ENCODE results near the gene DNAJB8.

DNA sequence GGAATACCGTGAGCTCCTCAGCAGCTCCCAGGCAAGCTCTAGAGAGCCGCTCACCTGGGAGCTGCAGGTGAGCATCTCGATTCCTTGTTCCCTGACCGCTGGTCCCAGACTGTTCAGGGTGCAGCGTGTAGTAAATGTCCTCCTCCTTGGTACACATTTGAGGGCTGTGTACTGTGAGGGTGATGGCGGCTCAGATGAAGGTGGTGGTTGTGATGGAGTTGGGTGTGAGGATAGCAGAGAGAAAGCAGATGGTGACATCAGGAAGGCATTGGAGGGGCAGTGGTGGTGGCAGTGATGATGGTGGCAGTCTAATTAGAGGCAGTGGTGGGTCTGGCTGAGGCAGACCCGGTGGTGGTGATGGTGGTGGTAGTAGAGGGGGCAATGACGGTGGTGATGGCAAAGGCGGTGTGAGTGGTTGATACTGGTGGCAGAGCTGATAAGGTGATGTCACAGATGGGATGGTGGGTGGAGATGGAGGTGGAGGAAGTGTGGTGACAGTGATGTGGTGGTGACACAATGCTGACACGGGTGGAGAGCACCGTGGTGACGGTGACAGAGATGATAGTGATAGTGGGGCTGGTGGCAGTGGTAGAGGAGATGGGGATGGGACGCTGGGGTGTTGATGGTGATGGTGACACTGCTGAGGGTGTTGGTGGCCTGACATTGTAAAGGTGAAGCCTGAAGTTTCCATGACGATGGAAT is at the start of gene DNAJB8:
- TF ChIP-seq ZBTB7A (IDR thresholded peaks at IDR 0.05; ENCODE audit: low read depth) (no peak), CREB1 (IDR thresholded peaks at IDR 0.05; ENCODE audit: low read depth) (no peak)
- TF ChIP-seq, protein P1, sequence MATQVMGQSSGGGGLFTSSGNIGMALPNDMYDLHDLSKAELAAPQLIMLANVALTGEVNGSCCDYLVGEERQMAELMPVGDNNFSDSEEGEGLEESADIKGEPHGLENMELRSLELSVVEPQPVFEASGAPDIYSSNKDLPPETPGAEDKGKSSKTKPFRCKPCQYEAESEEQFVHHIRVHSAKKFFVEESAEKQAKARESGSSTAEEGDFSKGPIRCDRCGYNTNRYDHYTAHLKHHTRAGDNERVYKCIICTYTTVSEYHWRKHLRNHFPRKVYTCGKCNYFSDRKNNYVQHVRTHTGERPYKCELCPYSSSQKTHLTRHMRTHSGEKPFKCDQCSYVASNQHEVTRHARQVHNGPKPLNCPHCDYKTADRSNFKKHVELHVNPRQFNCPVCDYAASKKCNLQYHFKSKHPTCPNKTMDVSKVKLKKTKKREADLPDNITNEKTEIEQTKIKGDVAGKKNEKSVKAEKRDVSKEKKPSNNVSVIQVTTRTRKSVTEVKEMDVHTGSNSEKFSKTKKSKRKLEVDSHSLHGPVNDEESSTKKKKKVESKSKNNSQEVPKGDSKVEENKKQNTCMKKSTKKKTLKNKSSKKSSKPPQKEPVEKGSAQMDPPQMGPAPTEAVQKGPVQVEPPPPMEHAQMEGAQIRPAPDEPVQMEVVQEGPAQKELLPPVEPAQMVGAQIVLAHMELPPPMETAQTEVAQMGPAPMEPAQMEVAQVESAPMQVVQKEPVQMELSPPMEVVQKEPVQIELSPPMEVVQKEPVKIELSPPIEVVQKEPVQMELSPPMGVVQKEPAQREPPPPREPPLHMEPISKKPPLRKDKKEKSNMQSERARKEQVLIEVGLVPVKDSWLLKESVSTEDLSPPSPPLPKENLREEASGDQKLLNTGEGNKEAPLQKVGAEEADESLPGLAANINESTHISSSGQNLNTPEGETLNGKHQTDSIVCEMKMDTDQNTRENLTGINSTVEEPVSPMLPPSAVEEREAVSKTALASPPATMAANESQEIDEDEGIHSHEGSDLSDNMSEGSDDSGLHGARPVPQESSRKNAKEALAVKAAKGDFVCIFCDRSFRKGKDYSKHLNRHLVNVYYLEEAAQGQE (IDR thresholded peaks at IDR 0.05; ENCODE audit: low read depth) = no peak

Measured in Ishikawa (cell line).